ENCODE data around the gene RASSF8.
A peak's percentile ranks its signal among the peaks of the same experiment; 100 is the strongest.

RASSF8 gene, protein sequence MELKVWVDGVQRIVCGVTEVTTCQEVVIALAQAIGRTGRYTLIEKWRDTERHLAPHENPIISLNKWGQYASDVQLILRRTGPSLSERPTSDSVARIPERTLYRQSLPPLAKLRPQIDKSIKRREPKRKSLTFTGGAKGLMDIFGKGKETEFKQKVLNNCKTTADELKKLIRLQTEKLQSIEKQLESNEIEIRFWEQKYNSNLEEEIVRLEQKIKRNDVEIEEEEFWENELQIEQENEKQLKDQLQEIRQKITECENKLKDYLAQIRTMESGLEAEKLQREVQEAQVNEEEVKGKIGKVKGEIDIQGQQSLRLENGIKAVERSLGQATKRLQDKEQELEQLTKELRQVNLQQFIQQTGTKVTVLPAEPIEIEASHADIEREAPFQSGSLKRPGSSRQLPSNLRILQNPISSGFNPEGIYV

DNA sequence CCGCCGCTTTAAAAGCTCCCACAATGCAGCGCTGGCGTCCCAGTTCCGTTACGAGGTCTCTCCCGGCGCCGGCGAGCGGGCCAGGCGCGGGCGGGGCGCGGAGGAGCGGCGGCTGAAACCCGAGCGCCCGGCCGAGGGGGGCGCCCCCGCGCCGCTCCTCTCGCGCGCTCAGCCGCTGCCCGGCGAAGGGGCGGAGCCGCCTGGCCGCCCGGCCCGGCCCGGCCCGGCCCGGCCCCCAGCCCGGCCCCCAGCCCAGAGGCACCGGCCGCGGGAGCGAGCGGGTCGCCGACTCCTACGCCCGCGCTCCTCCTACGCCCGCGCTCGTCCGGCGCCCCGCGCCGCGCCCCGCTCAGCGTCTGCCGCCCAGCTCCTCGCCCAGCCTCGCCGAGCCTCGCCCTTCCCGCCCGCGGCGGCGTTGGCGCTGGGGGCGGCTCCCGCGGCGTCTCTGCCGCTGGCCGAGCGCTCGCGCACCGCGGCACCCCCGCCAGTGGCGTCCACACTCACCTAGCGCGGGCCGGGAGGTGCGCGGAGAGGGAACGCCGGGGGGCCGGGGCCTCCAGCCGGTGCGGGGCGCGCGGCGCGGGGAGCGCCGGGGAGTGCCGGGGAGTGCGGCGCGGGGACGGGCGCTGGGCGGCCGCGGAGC lies at the start of gene RASSF8:
RASSF8 (plus strand) TSS at position 255 of the 643 bp plus-strand sequence. CDS start 96,662 bp downstream, outside the sequence.
- peak; percentile 95 for DNase-seq (ENCODE audit: low spot score)

- DNase-seq (ENCODE audit: low spot score) = no peak
These were observed 43.9 kb upstream of the RASSF8 start for GRCh38 chr12:25914551-25914950.

DNA sequence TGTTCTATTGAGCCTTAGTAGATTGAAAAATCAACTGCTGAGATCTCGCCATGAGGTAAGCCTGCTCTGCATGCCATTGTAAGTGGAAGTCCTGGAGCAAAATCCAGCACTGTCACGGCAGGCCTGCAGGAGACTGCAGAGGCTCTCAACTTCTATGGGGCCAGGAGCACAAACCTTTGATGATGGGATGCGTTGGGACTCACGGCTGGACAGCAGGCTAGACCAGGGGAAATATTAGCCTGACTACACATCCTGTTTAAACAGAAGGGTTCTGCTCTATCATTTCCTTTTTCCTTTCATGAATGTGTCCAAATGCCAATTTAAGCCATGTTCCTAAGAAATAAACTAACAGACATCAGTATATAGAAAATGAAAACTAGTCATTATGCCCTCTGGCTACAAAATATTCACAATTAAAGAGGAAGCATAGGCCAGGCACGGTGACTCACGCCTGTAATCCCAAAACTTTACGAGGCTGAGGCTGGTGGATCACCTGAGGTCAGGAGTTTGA lies 33.9 kb upstream of the RASSF8 start:
- DNase-seq (ENCODE audit: low spot score) = no peak

GRCh38 chr12:25925064-25925463 lies 33.4 kb upstream of the RASSF8 start:
- no peak for DNase-seq (ENCODE audit: low spot score)

DNA sequence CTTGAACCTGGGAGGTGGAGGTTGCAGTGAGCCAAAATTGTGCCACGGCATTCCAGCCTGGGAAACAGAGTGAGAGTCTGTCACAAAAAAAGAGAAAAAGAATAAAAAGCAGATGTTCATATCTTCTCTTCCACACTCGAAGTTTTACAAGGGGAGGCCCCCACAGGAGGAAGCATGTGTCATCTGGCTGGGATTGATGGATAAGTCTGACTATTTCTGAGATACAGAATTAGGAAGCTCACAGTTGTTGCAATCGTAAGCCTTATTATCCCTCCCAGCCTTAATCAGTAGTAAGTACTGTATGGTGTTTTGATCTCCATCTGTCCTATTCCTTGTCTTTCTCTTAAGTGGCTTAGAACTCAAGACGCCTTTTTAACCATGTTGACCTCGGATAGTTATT lies 31.9 kb upstream of the RASSF8 start:
- no peak for DNase-seq (ENCODE audit: low spot score)

DNA sequence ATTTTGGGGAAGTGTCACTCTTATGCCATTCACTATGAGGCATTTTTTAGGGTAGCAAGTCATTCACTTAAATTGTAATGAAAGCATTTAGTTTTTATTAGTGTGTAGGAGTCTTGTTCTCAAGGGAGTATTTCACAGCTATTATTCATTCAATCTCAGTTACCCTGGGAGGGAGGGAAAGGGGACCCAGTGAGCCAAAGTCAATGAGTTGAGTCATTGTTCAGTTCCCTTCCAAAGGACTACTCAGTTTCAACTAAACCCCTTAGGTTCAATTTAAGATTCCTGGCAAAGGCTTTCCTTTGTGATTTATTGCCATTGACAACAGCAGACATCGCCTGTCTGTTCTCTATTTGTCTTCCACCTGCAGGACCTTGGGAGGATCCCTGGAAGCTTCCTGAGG lies 29.3 kb upstream of the RASSF8 start:
- DNase-seq (ENCODE audit: low spot score) = peak; percentile 47

- no peak for DNase-seq (ENCODE audit: low spot score)
These were observed 25.5 kb upstream of the RASSF8 start for GRCh38 chr12:25932971-25933370.

- no peak for DNase-seq (ENCODE audit: low spot score)
These were observed 24.0 kb upstream of the RASSF8 start for GRCh38 chr12:25934456-25934855.

GRCh38 chr12:25935355-25936144 lies 22.9 kb upstream of the RASSF8 start:
- no peak for DNase-seq (ENCODE audit: low spot score)

DNA sequence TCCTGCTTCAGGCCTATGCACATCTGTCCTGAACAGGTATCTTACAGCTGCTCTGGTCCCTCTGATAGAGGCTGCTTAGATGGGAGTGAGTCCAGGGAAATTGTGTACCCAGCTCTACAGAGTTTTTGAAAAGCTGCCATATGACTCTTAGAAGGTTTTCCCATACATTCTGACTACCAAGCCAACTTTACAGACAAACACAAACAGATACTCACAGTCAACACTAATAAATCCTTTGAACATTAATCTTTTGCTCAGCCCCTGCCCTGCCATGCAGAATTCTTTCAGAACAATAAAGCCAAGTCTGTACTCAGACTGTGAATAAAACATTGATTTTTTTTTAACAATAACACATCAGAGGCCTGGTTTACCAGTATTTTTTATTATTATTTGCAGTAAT lies 21.4 kb upstream of the RASSF8 start:
- no peak for DNase-seq (ENCODE audit: low spot score)

DNA sequence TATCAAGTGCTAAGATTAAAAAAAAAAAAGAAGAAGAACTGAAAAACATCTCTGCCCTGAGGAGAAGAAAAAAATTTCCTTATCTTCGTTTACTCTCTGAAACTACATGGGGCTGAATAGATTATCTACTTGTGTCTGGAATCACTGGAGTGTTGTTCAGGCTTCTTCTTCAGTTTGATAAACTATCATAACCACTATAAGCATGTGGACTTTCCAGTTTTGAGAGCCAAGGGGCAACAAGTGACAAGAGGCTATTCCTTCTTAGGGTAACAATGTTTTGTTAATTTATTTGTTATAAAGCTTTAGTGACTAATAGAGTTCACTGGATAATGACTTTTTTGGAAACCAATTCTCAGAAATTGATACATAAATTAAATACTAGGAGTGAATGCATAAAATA lies 19.9 kb upstream of the RASSF8 start:
- DNase-seq (ENCODE audit: low spot score) = no peak

- no peak for DNase-seq (ENCODE audit: low spot score)
These were observed 18.9 kb upstream of the RASSF8 start for GRCh38 chr12:25939606-25940005.

DNA sequence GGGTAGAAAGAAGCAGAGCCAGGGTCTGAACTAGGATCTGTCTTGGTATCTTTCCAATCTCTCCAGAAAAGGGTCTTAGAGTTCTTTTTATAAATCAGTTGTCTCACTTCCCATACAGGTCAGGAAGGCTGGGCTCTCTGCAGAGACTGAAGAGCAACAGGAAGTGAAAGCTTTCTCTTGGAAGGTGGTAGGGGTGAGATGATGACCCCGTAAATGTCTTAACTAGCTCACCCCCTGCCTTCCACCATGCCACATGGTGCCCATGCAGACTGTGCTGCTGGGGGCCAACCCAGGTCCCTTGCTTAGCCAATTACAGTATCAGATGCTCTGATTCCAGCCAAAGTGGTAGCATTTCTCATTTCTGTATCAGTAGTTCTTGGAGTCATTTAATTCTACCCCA lies 17.6 kb upstream of the RASSF8 start:
- no peak for DNase-seq (ENCODE audit: low spot score)

- no peak for DNase-seq (ENCODE audit: low spot score)
These were observed 15.8 kb upstream of the RASSF8 start for GRCh38 chr12:25942709-25943108.

DNA sequence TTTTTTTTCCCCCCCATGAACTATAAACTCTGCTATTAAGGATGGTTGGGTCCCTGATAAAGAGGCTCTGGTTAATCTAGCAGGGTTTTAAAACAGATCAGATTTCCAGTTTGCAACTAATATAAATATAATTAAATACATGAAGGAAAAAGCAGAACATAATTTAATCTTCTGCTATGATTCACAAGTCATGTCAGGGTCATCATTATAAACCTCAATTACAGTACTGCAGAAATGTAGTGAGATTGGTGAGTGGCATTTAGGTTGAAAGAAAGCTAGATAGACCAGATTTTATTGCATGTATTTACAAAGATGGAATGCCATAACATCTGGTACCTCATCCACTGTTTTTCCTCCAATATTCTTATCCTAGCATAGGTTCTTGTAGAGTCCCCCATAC lies 14.5 kb upstream of the RASSF8 start:
- no peak for DNase-seq (ENCODE audit: low spot score)

DNA sequence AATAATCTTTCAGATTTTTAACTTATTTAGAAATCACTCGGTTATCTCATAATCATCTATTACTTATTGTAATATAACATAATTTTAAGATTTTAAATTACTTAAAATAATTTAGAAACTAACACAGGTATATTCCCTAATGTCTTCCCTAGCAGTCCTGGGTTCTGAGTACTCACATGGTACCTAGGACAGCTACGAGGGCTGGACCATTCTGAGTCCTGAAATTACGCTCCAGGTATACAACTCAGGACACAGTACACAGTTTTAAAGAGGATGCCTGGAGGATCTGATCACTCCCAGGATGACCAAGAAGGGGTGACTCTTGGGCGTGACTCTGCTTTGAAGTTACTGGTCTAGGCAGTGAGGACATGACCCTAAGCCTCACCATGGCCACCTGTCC lies 9.1 kb upstream of the RASSF8 start:
- no peak for DNase-seq (ENCODE audit: low spot score)

DNA sequence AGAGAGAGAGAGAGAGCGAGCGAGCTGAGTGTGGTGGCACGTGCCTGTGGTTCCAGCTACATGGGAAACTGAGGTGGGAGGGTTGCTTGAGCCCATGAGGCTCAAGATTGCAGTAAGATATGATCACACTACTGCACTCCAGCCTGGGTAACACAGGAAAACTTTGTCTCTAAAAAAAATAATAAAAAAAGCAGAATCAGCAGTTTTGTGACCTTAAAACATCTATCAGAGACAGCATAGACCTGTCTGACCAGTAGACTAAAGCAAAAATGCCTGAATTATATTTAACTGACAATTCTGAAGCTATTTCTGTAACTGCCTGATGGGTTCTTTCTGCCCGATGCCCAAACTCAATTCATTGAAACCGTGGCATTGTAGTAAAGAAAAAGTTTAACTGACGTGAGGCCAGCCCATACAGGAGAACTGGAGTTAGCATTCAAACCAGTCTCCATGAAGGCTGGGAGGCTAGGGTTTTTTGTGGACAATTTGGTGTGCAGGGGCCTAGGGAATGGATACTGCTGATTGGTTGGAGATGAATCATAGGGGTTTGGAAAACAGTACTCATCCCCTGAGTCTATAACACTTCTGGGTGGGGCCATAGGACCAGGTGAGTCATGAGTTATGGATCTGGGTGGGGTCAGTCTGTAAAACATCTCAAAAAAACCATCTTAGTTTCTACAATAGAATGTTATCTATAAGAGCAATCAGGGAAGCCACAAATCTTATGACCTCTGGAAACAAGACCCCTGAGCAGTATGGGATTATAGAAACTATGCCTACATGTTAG lies 8.0 kb upstream of the RASSF8 start:
- DNase-seq (ENCODE audit: low spot score) = no peak

- peak; percentile 67 for DNase-seq (ENCODE audit: low spot score)
These were observed 572 bp upstream of the RASSF8 start for GRCh38 chr12:25957793-25958427.

DNA sequence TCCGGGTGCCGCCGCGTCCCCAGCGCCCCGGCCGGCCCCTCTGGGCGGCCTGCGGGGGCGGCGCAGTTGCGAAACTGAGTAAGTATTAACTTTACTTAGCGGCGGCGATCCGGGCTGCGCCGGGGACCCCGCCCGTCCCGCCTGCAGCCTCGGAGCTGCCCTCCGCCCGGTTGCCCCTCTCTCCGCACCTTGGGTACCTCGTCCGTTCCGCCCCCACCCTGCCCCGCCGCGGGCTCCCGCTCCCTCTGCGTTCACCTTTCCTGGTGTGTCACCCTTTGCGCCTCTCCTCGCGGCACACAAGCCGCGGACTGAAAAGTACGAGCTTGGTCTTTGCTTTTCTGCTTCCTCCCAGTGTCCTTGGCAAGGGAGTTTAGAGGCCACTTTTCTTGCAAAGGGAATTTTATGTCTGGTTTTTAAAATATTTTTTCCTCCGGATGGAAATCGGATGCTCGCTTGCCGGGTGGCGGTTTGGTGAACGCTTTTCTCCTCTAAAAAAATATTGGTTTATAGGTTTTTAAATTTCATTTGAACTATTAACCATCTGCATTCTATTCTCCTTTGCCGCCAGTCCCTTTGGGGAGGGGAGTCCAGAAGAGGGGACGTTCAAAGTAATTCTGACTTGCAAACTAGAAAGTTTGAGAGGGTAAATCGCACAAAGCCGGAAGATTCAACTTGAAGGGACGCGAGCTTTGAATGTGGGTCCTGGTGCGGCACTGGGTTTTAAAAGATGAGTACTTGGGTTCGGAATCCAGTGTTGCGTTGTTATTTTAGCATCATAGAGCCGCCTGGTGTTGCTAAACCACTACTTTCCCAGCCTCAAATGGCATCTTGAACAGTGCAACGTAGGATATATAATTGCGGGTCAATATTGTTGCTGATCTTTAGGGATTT lies 834 bp downstream of the RASSF8 start:
- DNase-seq (ENCODE audit: low spot score) = peak; percentile 78

GRCh38 chr12:25960143-25960542 lies 1.7 kb downstream of the RASSF8 start:
- DNase-seq (ENCODE audit: low spot score) = peak; percentile 36
